ENCODE measurements around the gene MSI2. TPM values are rescaled to one million over a fixed set of nuclear protein-coding genes. Genes with fewer than 3 reads are reported as not detected.

Gene MSI2
- total RNA-seq, 1 donor from 2014 or later, result 33.8 TPM

GRCh38 chr17:57577751-57578607, 321.7 kb downstream of the MSI2 start:
- no peaks in the 10 kb centered on the region for H3K27me3 ChIP-seq (ENCODE audit: control insufficient read depth, insufficient read depth, low read length)
- no peak for TF ChIP-seq CTCF (IDR thresholded peaks at IDR 0.05; ENCODE audit: insufficient read depth, low read length, poor library complexity, severe bottlenecking)
- no peak overlapping the region for H3K4me3 ChIP-seq (ENCODE audit: low read depth, low read length)
- no peaks in the 10 kb centered on the region for H3K36me3 ChIP-seq (ENCODE audit: control insufficient read depth, insufficient read depth, low read length)
- no peak for DNase-seq (ENCODE audit: low read depth)

- DNase-seq (ENCODE audit: low read depth), result no peak
- Histone ChIP-seq H3K27me3 (ENCODE audit: control insufficient read depth, insufficient read depth, low read length) (no peaks in the 10 kb centered on the region), H3K36me3 (ENCODE audit: control insufficient read depth, insufficient read depth, low read length) (no peaks in the 10 kb centered on the region), H3K4me3 (ENCODE audit: low read depth, low read length) (no peak overlapping the region)
- no peak for TF ChIP-seq CTCF (IDR thresholded peaks at IDR 0.05; ENCODE audit: insufficient read depth, low read length, poor library complexity, severe bottlenecking)
Observed at GRCh38 chr17:57578608-57579225, 322.4 kb downstream of the MSI2 start.

DNA sequence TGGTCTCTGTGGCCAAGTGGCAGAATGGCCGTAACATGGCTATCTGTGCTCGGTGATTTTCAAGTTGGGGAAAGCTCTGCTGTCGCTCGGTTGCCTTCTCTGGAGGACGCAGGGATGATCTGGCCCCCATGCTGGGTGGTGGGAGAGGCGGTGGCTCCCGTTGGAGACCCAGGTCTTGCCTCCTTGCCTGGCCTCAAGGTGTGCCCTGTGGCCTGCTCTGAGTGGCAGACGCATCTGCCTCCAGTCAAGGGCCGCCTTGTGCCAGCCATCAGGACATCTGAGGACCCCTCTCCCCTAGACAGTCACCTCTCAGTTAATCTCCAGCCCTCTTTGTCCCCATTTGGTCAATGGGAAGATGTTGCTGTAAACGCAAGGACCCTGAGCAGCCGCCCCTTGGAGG, 322.9 kb downstream of the MSI2 start:
- no peak for TF ChIP-seq CTCF (IDR thresholded peaks at IDR 0.05; ENCODE audit: insufficient read depth, low read length, poor library complexity, severe bottlenecking)
- H3K4me3 ChIP-seq (ENCODE audit: low read depth, low read length), result no peak overlapping the region
- H3K27me3 ChIP-seq (ENCODE audit: control insufficient read depth, insufficient read depth, low read length), result no peaks in the 10 kb centered on the region
- no peaks in the 10 kb centered on the region for H3K36me3 ChIP-seq (ENCODE audit: control insufficient read depth, insufficient read depth, low read length)
- no peak for DNase-seq (ENCODE audit: low read depth)

- H3K4me3 ChIP-seq (ENCODE audit: low read depth, low read length), result no peak overlapping the region
- H3K27me3 ChIP-seq (ENCODE audit: control insufficient read depth, insufficient read depth, low read length), result no peaks in the 10 kb centered on the region
- no peak for DNase-seq (ENCODE audit: low read depth)
- no peaks in the 10 kb centered on the region for H3K36me3 ChIP-seq (ENCODE audit: control insufficient read depth, insufficient read depth, low read length)
- no peak for TF ChIP-seq CTCF (IDR thresholded peaks at IDR 0.05; ENCODE audit: insufficient read depth, low read length, poor library complexity, severe bottlenecking)
Observed at GRCh38 chr17:57580055-57580739, 323.9 kb downstream of the MSI2 start.

GRCh38 chr17:57582881-57583756, 326.8 kb downstream of the MSI2 start:
- no peak overlapping the region for H3K4me3 ChIP-seq (ENCODE audit: low read depth, low read length)
- no peaks in the 10 kb centered on the region for H3K36me3 ChIP-seq (ENCODE audit: control insufficient read depth, insufficient read depth, low read length)
- TF ChIP-seq CTCF (IDR thresholded peaks at IDR 0.05; ENCODE audit: insufficient read depth, low read length, poor library complexity, severe bottlenecking), result no peak
- DNase-seq (ENCODE audit: low read depth), result no peak
- no peaks in the 10 kb centered on the region for H3K27me3 ChIP-seq (ENCODE audit: control insufficient read depth, insufficient read depth, low read length)
